ENCODE results near the gene OSBPL8.

The OSBPL8 gene

DNA sequence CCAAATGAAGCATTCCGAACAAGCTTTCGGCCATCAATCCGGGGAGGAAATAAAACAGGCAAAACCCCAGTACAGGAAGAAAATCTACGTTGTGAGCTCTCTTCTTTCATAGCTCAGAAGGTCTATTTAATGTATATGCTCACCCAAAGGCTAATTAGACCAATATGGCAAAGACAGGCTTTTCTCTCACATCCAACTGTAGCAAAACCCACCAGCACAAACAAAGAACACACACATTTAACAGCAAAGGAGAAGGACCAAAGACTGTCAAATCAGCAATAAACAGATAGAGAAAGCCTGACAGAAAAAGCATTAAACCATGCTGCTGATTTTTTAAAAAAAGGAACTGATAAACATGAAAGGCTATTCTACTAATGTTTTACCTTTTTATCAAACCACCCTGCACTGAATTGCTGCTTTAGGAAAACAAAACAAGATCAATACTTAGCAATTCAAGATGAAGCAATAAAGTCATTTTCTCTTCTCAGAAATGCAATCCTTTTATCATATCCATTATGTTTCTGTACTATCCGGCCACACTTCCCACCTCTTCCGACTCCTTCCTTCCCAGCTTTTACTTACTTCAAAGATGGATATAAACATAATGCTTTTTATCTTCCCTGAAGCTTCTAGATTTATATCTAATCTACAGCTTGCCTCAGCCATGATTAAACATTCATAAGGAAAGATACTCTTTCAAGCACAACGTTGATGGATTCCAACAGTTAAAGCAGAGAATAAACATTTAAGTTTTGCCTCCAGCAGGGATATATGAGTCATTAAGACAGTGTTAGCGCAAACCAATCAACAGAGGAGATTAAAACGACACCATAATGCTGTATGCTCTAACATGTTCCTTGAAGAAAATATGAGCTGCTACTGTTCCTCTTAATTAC lies 136.8 kb downstream of the OSBPL8 start:
- Histone ChIP-seq H3K4ac (ENCODE audit: low read depth in 1 of 2, low read length in 2 of 2) (no peak overlapping the region), H3K79me1 (replicated peaks; ENCODE audit: low read length, poor library complexity, severe bottlenecking) (peaks cover 10% of the 10 kb centered on the region), H3K27ac (ENCODE audit: low read length, poor library complexity, severe bottlenecking) (no peak overlapping the region), H3K9me3 (ENCODE audit: control insufficient read depth, low read length) (peaks cover 32% of the 10 kb centered on the region), H3K4me3 (ENCODE audit: insufficient read depth in 1 of 2, low read depth in 1 of 2, low read length in 2 of 2) (no peak overlapping the region), H3K4me2 (ENCODE audit: low read length, poor library complexity, severe bottlenecking) (no peak overlapping the region), H2AFZ (ENCODE audit: low read depth, low read length) (no peak overlapping the region), H3K23ac (ENCODE audit: low read length in 2 of 2) (no peak overlapping the region), H3K9ac (ENCODE audit: low read length) (no peak overlapping the region), H2BK12ac (ENCODE audit: low read length in 2 of 2) (no peak overlapping the region), H2BK5ac (ENCODE audit: low read depth, low read length, poor library complexity, severe bottlenecking) (no peak overlapping the region), H2AK5ac (ENCODE audit: low read length, severe bottlenecking) (no peak overlapping the region), H3K4me1 (ENCODE audit: control insufficient read depth, insufficient read depth, low read depth, low read length) (no peaks in the 10 kb centered on the region), H2BK15ac (ENCODE audit: low read depth, poor library complexity, severe bottlenecking) (no peak overlapping the region), H3K36me3 (ENCODE audit: control insufficient read depth in 1 of 2, insufficient read depth in 2 of 2, low read depth in 1 of 2, low read length in 2 of 2) (peaks cover 0 to 19% of the 10 kb centered on the region in 2 experiments), H2BK120ac (ENCODE audit: low read depth, low read length) (no peak overlapping the region), H4K91ac (ENCODE audit: low read length) (no peak overlapping the region), H4K8ac (ENCODE audit: low read length) (no peak overlapping the region), H3K14ac (ENCODE audit: low read length in 2 of 2) (no peak overlapping the region), H3K27me3 (ENCODE audit: control insufficient read depth in 1 of 2, insufficient read depth in 1 of 2, low read length in 2 of 2) (no peaks in the 10 kb centered on the region), H3K18ac (ENCODE audit: low read depth in 1 of 2, low read length in 2 of 2) (no peak overlapping the region)
- WGBS, result 70% methylated on average over 9 of the region's 9 CpGs
- peak; percentile 81 for DNase-seq

- Histone ChIP-seq H3K4me3 (ENCODE audit: insufficient read depth in 1 of 2, low read depth in 1 of 2, low read length in 2 of 2) (no peak overlapping the region), H3K9me3 (ENCODE audit: control insufficient read depth, low read length) (peaks cover 32% of the 10 kb centered on the region), H3K14ac (ENCODE audit: low read length in 2 of 2) (no peak overlapping the region), H4K91ac (ENCODE audit: low read length) (no peak overlapping the region), H3K4ac (ENCODE audit: low read depth in 1 of 2, low read length in 2 of 2) (no peak overlapping the region), H3K18ac (ENCODE audit: low read depth in 1 of 2, low read length in 2 of 2) (no peak overlapping the region), H3K4me1 (ENCODE audit: control insufficient read depth, insufficient read depth, low read depth, low read length) (no peaks in the 10 kb centered on the region), H2BK12ac (ENCODE audit: low read length in 2 of 2) (no peak overlapping the region), H2BK15ac (ENCODE audit: low read depth, poor library complexity, severe bottlenecking) (no peak overlapping the region), H3K27me3 (ENCODE audit: control insufficient read depth in 1 of 2, insufficient read depth in 1 of 2, low read length in 2 of 2) (no peaks in the 10 kb centered on the region), H3K36me3 (ENCODE audit: control insufficient read depth in 1 of 2, insufficient read depth in 2 of 2, low read depth in 1 of 2, low read length in 2 of 2) (peaks cover 0 to 23% of the 10 kb centered on the region in 2 experiments), H3K27ac (ENCODE audit: low read length, poor library complexity, severe bottlenecking) (no peak overlapping the region), H3K9ac (ENCODE audit: low read length) (no peak overlapping the region), H4K8ac (ENCODE audit: low read length) (no peak overlapping the region), H3K79me1 (replicated peaks; ENCODE audit: low read length, poor library complexity, severe bottlenecking) (peaks cover 10% of the 10 kb centered on the region), H2AFZ (ENCODE audit: low read depth, low read length) (no peak overlapping the region), H2BK5ac (ENCODE audit: low read depth, low read length, poor library complexity, severe bottlenecking) (no peak overlapping the region), H2BK120ac (ENCODE audit: low read depth, low read length) (no peak overlapping the region), H2AK5ac (ENCODE audit: low read length, severe bottlenecking) (no peak overlapping the region), H3K23ac (ENCODE audit: low read length in 2 of 2) (no peak overlapping the region), H3K4me2 (ENCODE audit: low read length, poor library complexity, severe bottlenecking) (no peak overlapping the region)
- no CpG with 5 or more reads among the region's 2 CpGs for WGBS
- no peak for DNase-seq
Measured at GRCh38 chr12:76422154-76422542, 137.4 kb downstream of the OSBPL8 start.

GRCh38 chr12:76421046-76421445 lies 138.5 kb downstream of the OSBPL8 start:
- no peak overlapping the region for H2BK5ac ChIP-seq (ENCODE audit: low read depth, low read length, poor library complexity, severe bottlenecking)
- peaks cover 28% of the 10 kb centered on the region for H3K9me3 ChIP-seq (ENCODE audit: control insufficient read depth, low read length)
- DNase-seq, result no peak
- no peak overlapping the region for H3K4me3 ChIP-seq (ENCODE audit: insufficient read depth in 1 of 2, low read depth in 1 of 2, low read length in 2 of 2)
- no peak overlapping the region for H3K4ac ChIP-seq (ENCODE audit: low read depth in 1 of 2, low read length in 2 of 2)
- peaks cover 10% of the 10 kb centered on the region for H3K79me1 ChIP-seq (replicated peaks; ENCODE audit: low read length, poor library complexity, severe bottlenecking)
- no peaks in the 10 kb centered on the region for H3K27me3 ChIP-seq (ENCODE audit: control insufficient read depth in 1 of 2, insufficient read depth in 1 of 2, low read length in 2 of 2)
- no peak overlapping the region for H3K23ac ChIP-seq (ENCODE audit: low read length in 2 of 2)
- H2BK120ac ChIP-seq (ENCODE audit: low read depth, low read length), result no peak overlapping the region
- no peak overlapping the region for H3K9ac ChIP-seq (ENCODE audit: low read length)
- peaks cover 0 to 25% of the 10 kb centered on the region in 2 experiments for H3K36me3 ChIP-seq (ENCODE audit: control insufficient read depth in 1 of 2, insufficient read depth in 2 of 2, low read depth in 1 of 2, low read length in 2 of 2)
- no CpG with 5 or more reads among the region's 2 CpGs for WGBS
- H4K8ac ChIP-seq (ENCODE audit: low read length), result no peak overlapping the region
- H3K4me2 ChIP-seq (ENCODE audit: low read length, poor library complexity, severe bottlenecking), result no peak overlapping the region
- no peaks in the 10 kb centered on the region for H3K4me1 ChIP-seq (ENCODE audit: control insufficient read depth, insufficient read depth, low read depth, low read length)
- no peak overlapping the region for H3K18ac ChIP-seq (ENCODE audit: low read depth in 1 of 2, low read length in 2 of 2)
- H2BK12ac ChIP-seq (ENCODE audit: low read length in 2 of 2), result no peak overlapping the region
- no peak overlapping the region for H3K14ac ChIP-seq (ENCODE audit: low read length in 2 of 2)
- H3K27ac ChIP-seq (ENCODE audit: low read length, poor library complexity, severe bottlenecking), result no peak overlapping the region
- no peak overlapping the region for H4K91ac ChIP-seq (ENCODE audit: low read length)
- H2AK5ac ChIP-seq (ENCODE audit: low read length, severe bottlenecking), result no peak overlapping the region
- H2AFZ ChIP-seq (ENCODE audit: low read depth, low read length), result no peak overlapping the region
- H2BK15ac ChIP-seq (ENCODE audit: low read depth, poor library complexity, severe bottlenecking), result no peak overlapping the region

DNA sequence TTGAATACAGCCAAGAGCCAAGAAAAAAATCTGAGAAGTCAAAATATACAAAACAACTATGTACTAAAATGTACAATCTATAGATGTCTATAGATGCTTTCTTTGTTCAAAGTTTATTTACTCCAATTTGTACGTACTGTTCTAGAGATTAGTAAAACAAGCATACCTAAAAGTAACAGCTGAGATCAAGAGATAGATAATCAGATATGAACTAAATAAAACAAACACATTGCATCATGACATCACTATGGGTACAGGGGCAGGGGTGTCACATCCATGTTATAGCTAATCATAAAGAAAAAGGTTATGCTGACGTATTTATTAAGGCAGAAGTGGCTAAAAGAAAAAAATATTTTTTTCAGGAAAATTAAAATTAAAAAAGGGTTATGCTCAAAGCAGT lies 139.3 kb downstream of the OSBPL8 start:
- no peak overlapping the region for H3K9ac ChIP-seq (ENCODE audit: low read length)
- no peaks in the 10 kb centered on the region for H3K27me3 ChIP-seq (ENCODE audit: control insufficient read depth in 1 of 2, insufficient read depth in 1 of 2, low read length in 2 of 2)
- H2AK5ac ChIP-seq (ENCODE audit: low read length, severe bottlenecking), result no peak overlapping the region
- H2BK12ac ChIP-seq (ENCODE audit: low read length in 2 of 2), result no peak overlapping the region
- H2BK5ac ChIP-seq (ENCODE audit: low read depth, low read length, poor library complexity, severe bottlenecking), result no peak overlapping the region
- no peak for DNase-seq
- H3K4ac ChIP-seq (ENCODE audit: low read depth in 1 of 2, low read length in 2 of 2), result no peak overlapping the region
- H2BK15ac ChIP-seq (ENCODE audit: low read depth, poor library complexity, severe bottlenecking), result no peak overlapping the region
- no peak overlapping the region for H3K23ac ChIP-seq (ENCODE audit: low read length in 2 of 2)
- no CpG with 5 or more reads among the region's 2 CpGs for WGBS
- H3K18ac ChIP-seq (ENCODE audit: low read depth in 1 of 2, low read length in 2 of 2), result no peak overlapping the region
- no peak overlapping the region for H4K8ac ChIP-seq (ENCODE audit: low read length)
- H2BK120ac ChIP-seq (ENCODE audit: low read depth, low read length), result no peak overlapping the region
- peaks cover 0 to 17% of the 10 kb centered on the region in 2 experiments for H3K36me3 ChIP-seq (ENCODE audit: control insufficient read depth in 1 of 2, insufficient read depth in 2 of 2, low read depth in 1 of 2, low read length in 2 of 2)
- H3K4me2 ChIP-seq (ENCODE audit: low read length, poor library complexity, severe bottlenecking), result no peak overlapping the region
- no peaks in the 10 kb centered on the region for H3K4me1 ChIP-seq (ENCODE audit: control insufficient read depth, insufficient read depth, low read depth, low read length)
- H3K9me3 ChIP-seq (ENCODE audit: control insufficient read depth, low read length), result peaks cover 20% of the 10 kb centered on the region
- no peak overlapping the region for H2AFZ ChIP-seq (ENCODE audit: low read depth, low read length)
- H4K91ac ChIP-seq (ENCODE audit: low read length), result no peak overlapping the region
- no peak overlapping the region for H3K14ac ChIP-seq (ENCODE audit: low read length in 2 of 2)
- H3K4me3 ChIP-seq (ENCODE audit: insufficient read depth in 1 of 2, low read depth in 1 of 2, low read length in 2 of 2), result no peak overlapping the region
- no peak overlapping the region for H3K27ac ChIP-seq (ENCODE audit: low read length, poor library complexity, severe bottlenecking)
- H3K79me1 ChIP-seq (replicated peaks; ENCODE audit: low read length, poor library complexity, severe bottlenecking), result peaks cover 2% of the 10 kb centered on the region
